ENCODE results near the gene TEP1. TPM values are rescaled to one million over a fixed set of nuclear protein-coding genes. Genes with fewer than 3 reads are reported as not detected.

TEP1 gene
- total and polyA plus RNA-seq, 10 of the 15 experiments (the other 5 are each of a cell fraction or from before 2014, with no cell fraction given): 3.3 to 29.7 (median 16.8) TPM

GRCh38 chr14:20356422-20356821 lies 56.9 kb downstream of the TEP1 start:
- ChIA-PET POLR2A (no interaction called here), SMC1A (ENCODE audit: uncharacterized antibody, unreplicated experiment) (interaction anchor here (1.0 to 3.0 kb wide), 3 partner anchors 13 to 334 kb away, joined by 3 to 12 read pairs (median 3); partner anchors contain the start of gene PARP2), RAD21 (ENCODE audit: unreplicated experiment) (interaction anchor here (1.4 kb wide), 1 partner anchor 28 kb away, joined by 3 read pairs; no protein-coding TSS in a partner anchor), CTCF (interaction anchor here (0.6 to 3.2 kb wide), 7 partner anchors 9 to 59 kb away, joined by 3 to 17 read pairs (median 4); partner anchors contain the start of gene PARP2)
- ATAC-seq: no peak
- no peak overlapping the region for H3K4me3 ChIP-seq
- no peak overlapping the region for H3K4me2 ChIP-seq (ENCODE audit: control insufficient read depth, insufficient read depth)
- H2AFZ ChIP-seq (ENCODE audit: control insufficient read depth, low read depth, low read length): no peak overlapping the region
- no peak overlapping the region for H3K27ac ChIP-seq (ENCODE audit: control insufficient read depth, insufficient read depth)
- no peak for DNase-seq (ENCODE audit: low read depth, low spot score)
- no TSS peak for BruUV-seq (replicated peaks)
- no peaks in the 10 kb centered on the region for H3K79me2 ChIP-seq (ENCODE audit: control insufficient read depth, insufficient read depth, low read length)
- no peaks in the 10 kb centered on the region for H3K4me1 ChIP-seq (ENCODE audit: control insufficient read depth, insufficient read depth, low read length)
- TF ChIP-seq KAT2A (conservative IDR thresholded peaks at IDR 0.05; ENCODE audit: control insufficient read depth, low read depth, low read length) (no peak), NFIC (IDR thresholded peaks at IDR 0.05; ENCODE audit: low read depth, low read length) (no peak), RUNX3 (IDR thresholded peaks at IDR 0.05; ENCODE audit: low read length) (no peak), ZSCAN29 (IDR thresholded peaks at IDR 0.05) (no peak), MAX (IDR thresholded peaks at IDR 0.05; ENCODE audit: low read depth, low read length) (no peak), HSF1 (IDR thresholded peaks at IDR 0.05; ENCODE audit: low read depth, low read length) (no peak), CBX3 (IDR thresholded peaks at IDR 0.05; ENCODE audit: borderline replicate concordance, low read depth) (no peak), NRF1 (conservative IDR thresholded peaks at IDR 0.05; ENCODE audit: low read depth, low read length) (no peak), JUND (IDR thresholded peaks at IDR 0.05; ENCODE audit: low read depth, low read length) (no peak), NR2C2 (IDR thresholded peaks at IDR 0.05; ENCODE audit: borderline replicate concordance, control insufficient read depth, insufficient read length, low read depth) (no peak), KDM1A (IDR thresholded peaks at IDR 0.05; ENCODE audit: borderline replicate concordance) (no peak), REST (IDR thresholded peaks at IDR 0.05; ENCODE audit: low read depth, low read length) (no peak), FOXM1 (IDR thresholded peaks at IDR 0.05; ENCODE audit: low read depth, low read length) (no peak), NR2C1 (IDR thresholded peaks at IDR 0.05) (no peak), RELA (IDR thresholded peaks at IDR 0.05; ENCODE audit: borderline replicate concordance, partially characterized antibody) (no peak), RELB (IDR thresholded peaks at IDR 0.05; ENCODE audit: low read depth) (no peak), BHLHE40 (IDR thresholded peaks at IDR 0.05; ENCODE audit: borderline replicate concordance in 1 of 2, low read depth in 2 of 2, low read length in 1 of 2) (no peak)
- H3K9ac ChIP-seq (ENCODE audit: control insufficient read depth, insufficient read depth, low read length): no peak overlapping the region
- no peak for FAIRE-seq
- no peaks in the 10 kb centered on the region for H4K20me1 ChIP-seq (ENCODE audit: control insufficient read depth, insufficient read depth)
- in situ Hi-C loops (cut with MboI) (no loop called here), intact Hi-C loops (cut with micrococcal nuclease; ENCODE audit: unreplicated experiment) (no loop called here)
- H3K36me3 ChIP-seq (ENCODE audit: control insufficient read depth in 2 of 2, insufficient read depth in 2 of 2, low read length in 1 of 2): peaks cover 16 to 32% of the 10 kb centered on the region in 2 experiments
- no peaks in the 10 kb centered on the region for H3K27me3 ChIP-seq (replicated peaks in 1 of 2; ENCODE audit: control insufficient read depth in 2 of 2, insufficient read depth in 2 of 2, low read length in 1 of 2)
- 98% methylated on average over 3 of the region's 3 CpGs for WGBS (ENCODE audit: insufficient coverage, insufficient replicate concordance, low lambda C conversion rate, missing lambda C conversion rate)
- no peaks in the 10 kb centered on the region for H3K9me3 ChIP-seq (replicated peaks; ENCODE audit: control insufficient read depth, insufficient read depth, low read length)
